Duodenal mucosa (tissue), 2 donors: ENCODE results near the gene MINAR1.

Source experiments
- H3K27ac ChIP-seq: one replicate; pipeline ENCODE4 v1.7.0; 2013; ENCODE audit warnings: low read depth, low read length
- H3K27me3 ChIP-seq, 2 donors: one replicate each; pipeline ENCODE4 v1.7.0; 2013; ENCODE audit warnings: low read length in 2 of 2, control low read depth in 1 of 2; ENCODE audit not compliant: insufficient read depth in 2 of 2, control insufficient read depth in 1 of 2
- H3K36me3 ChIP-seq, 2 donors: one replicate each; pipeline ENCODE4 v1.7.0; 2013; ENCODE audit warnings: low read length in 2 of 2, control low read depth in 1 of 2; ENCODE audit not compliant: insufficient read depth in 2 of 2, control insufficient read depth in 1 of 2
- H3K4me1 ChIP-seq, 2 donors: one replicate each; pipeline ENCODE4 v1.7.0; 2013; ENCODE audit warnings: low read length in 2 of 2, control low read depth in 1 of 2; ENCODE audit not compliant: insufficient read depth in 2 of 2, control insufficient read depth in 1 of 2
- H3K4me3 ChIP-seq, 2 donors: one replicate each; pipeline ENCODE4 v1.7.0; 2013; ENCODE audit warnings: low read length in 2 of 2, low read depth in 1 of 2
- H3K9ac ChIP-seq, 2 donors: one replicate each; pipeline ENCODE4 v1.7.0; 2013; ENCODE audit warnings: low read length in 2 of 2, low read depth in 1 of 2
- H3K9me3 ChIP-seq, 2 donors: one replicate each; pipeline ENCODE4 v1.7.0; 2013; ENCODE audit warnings: low read length in 2 of 2, control low read depth in 1 of 2; ENCODE audit not compliant: control insufficient read depth in 1 of 2

The MINAR1 gene

DNA sequence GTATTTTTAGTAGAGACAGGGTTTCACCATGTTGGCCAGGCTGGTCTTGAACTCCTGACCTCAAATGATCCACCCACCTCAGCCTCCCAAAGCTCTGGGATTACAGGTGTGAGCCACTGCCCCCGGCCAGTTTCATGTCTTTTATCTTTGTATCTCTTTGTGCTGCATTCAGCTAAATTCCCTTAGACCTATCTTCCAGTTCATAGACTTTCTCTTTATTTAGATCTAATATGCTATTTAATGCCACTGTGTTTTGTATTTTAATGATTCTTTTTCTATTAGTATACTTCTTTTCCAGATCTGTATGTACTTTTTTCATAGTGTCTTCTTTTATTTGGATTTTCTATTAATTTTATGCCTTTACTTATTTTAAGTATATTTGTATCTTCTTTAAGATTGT, 14.9 kb downstream of the MINAR1 start:
- Histone ChIP-seq H3K9ac (no peak overlapping the region), H3K4me3 (no peak overlapping the region), H3K27me3 (peaks cover 0 to 4% of the 10 kb centered on the region in 2 donors), H3K9me3 (peaks cover 1 to 5% of the 10 kb centered on the region in 2 donors), H3K4me1 (no peaks in the 10 kb centered on the region), H3K27ac (no peak overlapping the region), H3K36me3 (no peaks in the 10 kb centered on the region)

DNA sequence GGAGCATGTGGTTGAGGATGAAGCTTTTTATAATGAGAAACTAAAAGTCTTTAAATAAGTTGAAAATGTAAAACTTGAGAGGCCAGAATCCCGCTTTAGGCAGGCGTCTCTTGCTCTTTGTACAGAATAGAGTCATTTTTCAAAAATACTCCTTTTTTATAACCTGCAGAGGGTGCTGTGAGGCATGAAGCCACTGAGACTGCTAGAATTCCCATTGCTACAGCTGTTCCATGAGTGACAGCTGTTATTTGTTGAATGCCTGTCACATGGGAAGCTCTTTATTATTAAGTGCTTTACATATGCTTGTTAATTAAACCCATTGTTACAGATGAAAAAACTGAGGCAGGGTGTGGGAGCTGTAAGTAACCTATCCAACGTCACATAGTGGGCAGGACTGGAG, 18.5 kb downstream of the MINAR1 start:
- H3K36me3 ChIP-seq: no peaks in the 10 kb centered on the region
- no peak overlapping the region for H3K9ac ChIP-seq
- peaks cover 0 to 4% of the 10 kb centered on the region in 2 donors for H3K27me3 ChIP-seq
- H3K4me3 ChIP-seq: no peak overlapping the region
- peaks cover 0 to 5% of the 10 kb centered on the region in 2 donors for H3K9me3 ChIP-seq
- no peaks in the 10 kb centered on the region for H3K4me1 ChIP-seq
- H3K27ac ChIP-seq: no peak overlapping the region

DNA sequence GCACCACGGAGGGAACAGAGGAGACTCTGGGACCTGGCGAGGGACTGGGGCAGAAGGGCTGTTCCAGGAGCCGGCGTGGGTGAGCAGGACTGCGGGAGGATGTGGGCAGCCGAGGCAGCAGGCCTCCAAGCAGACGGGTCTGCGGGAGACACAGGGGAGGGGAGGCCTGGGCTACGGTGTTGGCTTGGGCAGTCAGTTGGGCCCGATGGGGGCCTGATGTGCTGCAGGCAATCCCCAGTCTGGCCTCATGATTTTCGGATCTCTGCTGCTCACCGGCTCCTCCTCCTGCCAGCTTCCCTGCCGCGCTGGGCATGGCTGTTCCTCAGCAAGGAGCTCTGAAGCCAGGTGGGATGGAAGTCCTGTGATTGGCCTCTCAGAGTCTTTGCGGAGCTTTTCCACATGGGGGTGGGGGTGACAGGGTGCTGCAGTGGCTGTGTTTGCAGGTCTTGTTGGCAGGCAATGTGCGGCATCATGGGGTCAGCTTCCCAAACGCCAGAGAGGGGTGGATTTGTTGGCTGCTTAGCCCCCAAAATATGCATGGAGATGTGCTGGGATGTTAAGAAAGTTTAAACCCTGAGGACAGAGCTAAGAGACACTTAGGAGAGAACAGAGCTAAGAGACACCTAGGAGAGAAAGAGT, 19.3 kb downstream of the MINAR1 start:
- Histone ChIP-seq H3K9me3 (peaks cover 0 to 5% of the 10 kb centered on the region in 2 donors), H3K27me3 (peaks cover 0 to 4% of the 10 kb centered on the region in 2 donors), H3K4me3 (no peak overlapping the region), H3K36me3 (no peaks in the 10 kb centered on the region), H3K4me1 (no peaks in the 10 kb centered on the region), H3K27ac (no peak overlapping the region), H3K9ac (no peak overlapping the region)

DNA sequence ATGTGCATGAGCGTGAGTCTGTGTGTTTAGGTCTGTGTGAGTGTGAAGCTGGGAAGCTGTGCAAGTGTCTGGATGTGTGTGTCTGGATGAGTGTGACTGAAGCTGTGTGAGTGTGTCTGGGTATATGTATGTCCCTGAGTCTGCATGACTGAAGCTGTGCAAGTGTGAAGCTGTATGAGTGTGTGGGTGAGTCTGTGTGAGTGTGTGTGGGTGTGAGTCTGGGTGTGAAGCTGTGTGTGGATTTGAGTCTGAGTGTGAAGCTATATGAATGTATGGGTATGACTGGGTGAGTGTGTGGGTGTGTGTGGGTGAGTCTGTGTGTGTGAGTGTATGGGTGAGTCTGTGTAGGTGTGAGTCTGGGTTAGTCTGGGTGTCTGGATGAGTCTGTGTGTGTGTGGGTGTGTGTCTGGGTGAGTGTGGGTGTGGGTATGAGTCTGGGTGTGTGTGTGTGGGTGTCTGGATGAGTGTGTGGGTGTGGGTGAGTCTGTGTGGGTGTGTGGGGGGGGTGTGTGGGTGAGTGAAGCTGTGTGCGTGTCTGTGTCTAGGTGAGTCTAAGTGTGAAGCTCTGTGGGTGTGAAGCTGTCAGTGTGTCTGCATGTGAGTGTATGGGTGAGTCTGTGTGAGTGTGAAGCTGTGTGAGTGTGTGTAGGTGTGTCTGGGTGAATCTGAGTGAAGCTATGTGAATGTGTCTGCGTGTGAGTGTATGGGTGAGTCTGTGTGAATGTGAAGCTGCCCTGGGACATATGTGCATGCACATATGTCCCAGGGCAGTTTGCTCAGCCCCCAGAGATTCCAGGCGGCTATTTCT, 20.3 kb downstream of the MINAR1 start:
- H3K27me3 ChIP-seq: peaks cover 0 to 4% of the 10 kb centered on the region in 2 donors
- H3K27ac ChIP-seq: no peak overlapping the region
- no peaks in the 10 kb centered on the region for H3K9me3 ChIP-seq
- H3K4me1 ChIP-seq: no peaks in the 10 kb centered on the region
- H3K36me3 ChIP-seq: no peaks in the 10 kb centered on the region
- no peak overlapping the region for H3K9ac ChIP-seq
- no peak overlapping the region for H3K4me3 ChIP-seq

DNA sequence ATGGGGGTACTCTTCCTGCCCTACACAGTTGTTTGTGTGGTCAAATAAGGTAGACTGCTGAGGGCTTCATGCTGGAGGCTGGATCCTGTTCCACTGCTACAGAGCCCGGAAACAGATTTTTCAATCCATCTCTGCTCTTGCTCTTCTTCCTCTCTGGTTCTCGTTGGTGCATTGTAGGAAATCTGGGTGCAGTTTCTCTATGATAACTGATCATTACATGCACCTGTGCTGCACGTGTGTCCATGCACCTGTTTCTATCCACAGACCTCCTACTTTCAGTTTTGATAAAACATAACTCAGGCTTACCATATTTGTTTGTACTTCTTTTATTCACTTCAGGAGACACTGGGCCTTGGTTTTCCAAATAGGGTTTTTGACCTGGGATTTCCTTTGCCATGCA, 21.3 kb downstream of the MINAR1 start:
- peaks cover 0 to 4% of the 10 kb centered on the region in 2 donors for H3K27me3 ChIP-seq
- H3K27ac ChIP-seq: no peak overlapping the region
- H3K36me3 ChIP-seq: no peaks in the 10 kb centered on the region
- H3K4me1 ChIP-seq: no peaks in the 10 kb centered on the region
- no peaks in the 10 kb centered on the region for H3K9me3 ChIP-seq
- no peak overlapping the region for H3K4me3 ChIP-seq
- no peak overlapping the region for H3K9ac ChIP-seq

DNA sequence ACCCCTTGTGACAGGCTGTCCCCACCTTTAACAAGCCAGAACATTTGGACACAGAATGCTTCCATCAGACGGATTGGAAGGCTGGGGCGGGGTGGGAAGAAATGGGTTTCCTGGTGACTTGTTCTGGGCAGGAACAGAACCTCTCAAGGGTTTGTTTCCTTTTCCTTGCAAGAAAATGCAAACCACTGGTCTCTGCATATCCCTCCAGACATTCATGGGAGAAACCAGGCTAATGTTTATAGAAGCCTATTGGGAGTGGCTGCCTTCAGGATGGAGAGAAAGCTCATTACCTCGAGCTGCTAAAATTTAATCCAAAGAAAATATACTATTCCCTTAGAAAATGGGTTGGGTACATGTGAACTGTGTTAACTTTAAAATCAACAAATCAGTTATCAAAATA, 21.9 kb downstream of the MINAR1 start:
- H3K4me1 ChIP-seq: no peaks in the 10 kb centered on the region
- no peak overlapping the region for H3K4me3 ChIP-seq
- no peaks in the 10 kb centered on the region for H3K9me3 ChIP-seq
- H3K27me3 ChIP-seq: peaks cover 0 to 4% of the 10 kb centered on the region in 2 donors
- no peak overlapping the region for H3K9ac ChIP-seq
- H3K36me3 ChIP-seq: no peaks in the 10 kb centered on the region
- no peak overlapping the region for H3K27ac ChIP-seq

DNA sequence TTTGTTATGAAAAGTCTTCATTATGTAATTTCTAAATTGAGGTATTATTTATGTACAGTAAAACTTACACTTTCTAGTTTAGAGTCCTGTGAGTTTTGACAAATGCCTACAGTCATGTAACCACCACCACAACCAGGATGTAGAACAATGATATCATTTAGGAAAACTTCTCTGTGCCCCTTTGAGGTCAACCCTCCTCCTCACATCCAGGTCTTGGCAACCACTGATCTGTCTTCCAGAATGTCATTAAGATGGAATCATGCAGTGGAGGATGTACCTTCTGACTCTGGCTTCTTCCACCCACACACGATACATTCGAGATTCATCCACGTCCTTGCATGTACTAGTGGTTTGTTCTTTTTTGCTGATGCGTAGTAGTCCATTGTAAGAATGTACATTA, 23.2 kb downstream of the MINAR1 start:
- H3K27ac ChIP-seq: no peak overlapping the region
- no peak overlapping the region for H3K9ac ChIP-seq
- no peaks in the 10 kb centered on the region for H3K27me3 ChIP-seq
- no peaks in the 10 kb centered on the region for H3K4me1 ChIP-seq
- H3K36me3 ChIP-seq: no peaks in the 10 kb centered on the region
- H3K4me3 ChIP-seq: no peak overlapping the region
- no peaks in the 10 kb centered on the region for H3K9me3 ChIP-seq

DNA sequence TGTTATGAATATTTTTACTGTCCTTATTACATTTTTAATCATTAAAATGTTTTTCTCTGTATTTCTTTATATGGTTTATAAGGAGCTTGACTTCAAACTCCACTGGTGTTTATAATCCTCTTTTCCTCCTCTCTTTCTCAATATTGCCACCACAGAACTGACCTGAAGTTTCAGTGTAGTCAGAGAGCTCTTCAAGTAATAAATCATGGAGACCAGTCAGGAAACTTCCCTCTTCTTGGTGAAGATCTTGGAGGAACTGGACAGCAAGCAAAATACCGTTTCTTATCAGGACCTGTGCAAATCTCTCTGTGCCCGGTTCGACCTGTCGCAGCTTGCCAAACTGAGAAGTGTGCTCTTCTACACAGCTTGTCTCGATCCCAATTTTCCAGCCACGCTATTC, 23.8 kb downstream of the MINAR1 start:
- H3K4me3 ChIP-seq: no peak overlapping the region
- no peaks in the 10 kb centered on the region for H3K36me3 ChIP-seq
- no peak overlapping the region for H3K27ac ChIP-seq
- no peaks in the 10 kb centered on the region for H3K9me3 ChIP-seq
- H3K9ac ChIP-seq: no peak overlapping the region
- no peaks in the 10 kb centered on the region for H3K27me3 ChIP-seq
- H3K4me1 ChIP-seq: no peaks in the 10 kb centered on the region

DNA sequence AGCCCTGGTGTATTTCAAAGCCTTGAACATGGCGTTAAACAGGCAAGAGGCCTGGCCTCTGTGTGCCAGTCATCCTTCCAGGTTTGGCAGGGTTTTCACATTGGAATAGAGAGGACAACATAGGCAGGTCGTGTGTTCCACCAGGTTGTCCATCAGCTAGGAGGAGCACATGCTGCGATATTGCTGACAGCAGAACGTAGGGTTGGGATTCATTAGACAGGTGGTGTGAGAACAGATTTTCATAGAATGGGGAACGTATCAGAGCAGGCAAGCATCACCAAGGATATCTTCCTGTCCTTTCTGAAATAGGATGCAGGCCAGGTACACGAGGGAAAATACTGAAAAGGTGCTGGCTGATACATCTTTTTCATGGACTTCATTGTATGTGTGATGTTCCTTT, 26.4 kb downstream of the MINAR1 start:
- Histone ChIP-seq H3K27me3 (no peaks in the 10 kb centered on the region), H3K4me1 (no peaks in the 10 kb centered on the region), H3K36me3 (no peaks in the 10 kb centered on the region), H3K27ac (no peak overlapping the region), H3K4me3 (no peak overlapping the region), H3K9ac (no peak overlapping the region), H3K9me3 (no peaks in the 10 kb centered on the region)

DNA sequence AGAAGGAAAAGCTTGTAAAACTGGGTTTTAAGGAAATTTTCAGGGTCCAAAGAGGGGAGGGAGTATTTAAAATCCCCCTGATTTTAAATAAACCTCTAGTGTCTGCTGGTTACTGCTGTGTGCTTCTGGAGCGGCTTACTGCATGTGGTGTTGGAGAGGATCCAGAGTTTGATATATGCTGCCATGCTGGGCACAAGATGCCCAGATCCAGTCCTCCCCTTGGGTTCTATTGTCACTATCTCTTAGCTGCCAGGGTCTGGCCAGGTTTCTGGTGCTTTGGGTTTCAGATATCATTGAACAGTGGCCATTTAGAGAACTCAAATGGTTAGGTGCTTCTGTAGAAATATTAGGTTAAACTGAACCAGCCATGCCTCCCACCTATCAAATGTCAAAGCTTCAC, 27.5 kb downstream of the MINAR1 start:
- Histone ChIP-seq H3K9me3 (no peaks in the 10 kb centered on the region), H3K36me3 (no peaks in the 10 kb centered on the region), H3K27ac (no peak overlapping the region), H3K4me1 (no peaks in the 10 kb centered on the region), H3K4me3 (no peak overlapping the region), H3K27me3 (no peaks in the 10 kb centered on the region), H3K9ac (no peak overlapping the region)
